PFSK-1 (cell line): ENCODE measurements around the gene WNK2.

ENCODE experiments used
- FOXP2 ChIP-seq: optimal IDR thresholded peaks from 2 replicates; pipeline ENCODE3; 2011; ENCODE audit warnings: borderline replicate concordance, control low read depth, inconsistent platforms; ENCODE audit not compliant: insufficient read depth; ENCODE audit errors: extremely low read length, extremely low read depth
- POLR2AphosphoS5 ChIP-seq: IDR thresholded peaks from 2 replicates; pipeline ENCODE4 v1.6.1; 2012; ENCODE audit warnings: low read depth, mild to moderate bottlenecking, control low read depth, low read length, moderate library complexity
- SIN3A ChIP-seq: IDR thresholded peaks from 2 replicates; pipeline ENCODE4 v1.6.1; 2012; ENCODE audit warnings: mild to moderate bottlenecking, low read length, moderate library complexity, borderline replicate concordance; ENCODE audit not compliant: insufficient read depth
- TAF1 ChIP-seq: IDR thresholded peaks from 2 replicates; pipeline ENCODE4 v1.6.1; 2012; ENCODE audit warnings: low read length, control low read depth, borderline replicate concordance; ENCODE audit not compliant: insufficient read depth
- TF ChIP-seq, protein P1 (sequence below), 2 experiments: IDR thresholded peaks; 2 replicates each; pipeline versions ENCODE4 v1.6.1 to v1.8.0; 2011 to 2012; ENCODE audit warnings: low read depth in 2 of 2, low read length in 2 of 2, control low read depth in 1 of 2, inconsistent platforms in 1 of 2, mild to moderate bottlenecking in 1 of 2, moderate library complexity in 1 of 2; ENCODE audit not compliant: insufficient read depth in 1 of 2

The WNK2 gene

GRCh38 chr9:93172666-93173364, 11.1 kb upstream of the WNK2 start:
- no peak for TF ChIP-seq POLR2AphosphoS5
- TF ChIP-seq, protein P1, sequence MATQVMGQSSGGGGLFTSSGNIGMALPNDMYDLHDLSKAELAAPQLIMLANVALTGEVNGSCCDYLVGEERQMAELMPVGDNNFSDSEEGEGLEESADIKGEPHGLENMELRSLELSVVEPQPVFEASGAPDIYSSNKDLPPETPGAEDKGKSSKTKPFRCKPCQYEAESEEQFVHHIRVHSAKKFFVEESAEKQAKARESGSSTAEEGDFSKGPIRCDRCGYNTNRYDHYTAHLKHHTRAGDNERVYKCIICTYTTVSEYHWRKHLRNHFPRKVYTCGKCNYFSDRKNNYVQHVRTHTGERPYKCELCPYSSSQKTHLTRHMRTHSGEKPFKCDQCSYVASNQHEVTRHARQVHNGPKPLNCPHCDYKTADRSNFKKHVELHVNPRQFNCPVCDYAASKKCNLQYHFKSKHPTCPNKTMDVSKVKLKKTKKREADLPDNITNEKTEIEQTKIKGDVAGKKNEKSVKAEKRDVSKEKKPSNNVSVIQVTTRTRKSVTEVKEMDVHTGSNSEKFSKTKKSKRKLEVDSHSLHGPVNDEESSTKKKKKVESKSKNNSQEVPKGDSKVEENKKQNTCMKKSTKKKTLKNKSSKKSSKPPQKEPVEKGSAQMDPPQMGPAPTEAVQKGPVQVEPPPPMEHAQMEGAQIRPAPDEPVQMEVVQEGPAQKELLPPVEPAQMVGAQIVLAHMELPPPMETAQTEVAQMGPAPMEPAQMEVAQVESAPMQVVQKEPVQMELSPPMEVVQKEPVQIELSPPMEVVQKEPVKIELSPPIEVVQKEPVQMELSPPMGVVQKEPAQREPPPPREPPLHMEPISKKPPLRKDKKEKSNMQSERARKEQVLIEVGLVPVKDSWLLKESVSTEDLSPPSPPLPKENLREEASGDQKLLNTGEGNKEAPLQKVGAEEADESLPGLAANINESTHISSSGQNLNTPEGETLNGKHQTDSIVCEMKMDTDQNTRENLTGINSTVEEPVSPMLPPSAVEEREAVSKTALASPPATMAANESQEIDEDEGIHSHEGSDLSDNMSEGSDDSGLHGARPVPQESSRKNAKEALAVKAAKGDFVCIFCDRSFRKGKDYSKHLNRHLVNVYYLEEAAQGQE (IDR thresholded peaks at IDR 0.05; ENCODE audit: insufficient read depth in 1 of 2, low read depth in 2 of 2, low read length in 2 of 2) = no peak
- TF ChIP-seq SIN3A = no peak

GRCh38 chr9:93173365-93174051, 10.4 kb upstream of the WNK2 start:
- no peak for TF ChIP-seq POLR2AphosphoS5
- TF ChIP-seq TAF1 = no peak
- no peak for TF ChIP-seq SIN3A
- no peak for TF ChIP-seq FOXP2
- TF ChIP-seq, protein P1 (IDR thresholded peaks at IDR 0.05; ENCODE audit: insufficient read depth in 1 of 2, low read depth in 2 of 2, low read length in 2 of 2) = no peak

- no peak for TF ChIP-seq SIN3A
- no peak for TF ChIP-seq POLR2AphosphoS5
- TF ChIP-seq, protein P1 (IDR thresholded peaks at IDR 0.05; ENCODE audit: insufficient read depth in 1 of 2, low read depth in 2 of 2, low read length in 2 of 2) = no peak
- no peak for TF ChIP-seq FOXP2
- no peak for TF ChIP-seq TAF1
These were observed 9.0 kb upstream of the WNK2 start for GRCh38 chr9:93174976-93175375.

- TF ChIP-seq SIN3A (no peak), FOXP2 (no peak), POLR2AphosphoS5 (no peak), TAF1 (no peak)
- TF ChIP-seq, protein P1 (IDR thresholded peaks at IDR 0.05; ENCODE audit: insufficient read depth in 1 of 2, low read depth in 2 of 2, low read length in 2 of 2) = no peak
These were observed 6.3 kb upstream of the WNK2 start for GRCh38 chr9:93177676-93178075.
